Ishikawa (cell line): Measurements from ENCODE around the gene ABL1.

Source experiments
- CEBPB ChIP-seq: IDR thresholded peaks from 2 replicates; pipeline ENCODE4 v1.6.1; 2012
- CREB1 ChIP-seq: IDR thresholded peaks from 2 replicates; pipeline ENCODE4 v1.6.1; 2012; ENCODE audit warnings: low read depth
- EP300 ChIP-seq: IDR thresholded peaks from 2 replicates; pipeline ENCODE4 v1.6.1; 2012; ENCODE audit warnings: borderline replicate concordance
- FOXM1 ChIP-seq: IDR thresholded peaks from 2 replicates; pipeline ENCODE4 v1.6.1; 2012; ENCODE audit warnings: low read depth, borderline replicate concordance
- MAX ChIP-seq: IDR thresholded peaks from 2 replicates; pipeline ENCODE4 v1.6.1; 2012
- NFIC ChIP-seq: IDR thresholded peaks from 2 replicates; pipeline ENCODE4 v1.6.1; 2012
- RAD21 ChIP-seq: IDR thresholded peaks from 2 replicates; pipeline ENCODE4 v1.6.1; 2012; ENCODE audit warnings: low read depth
- TAF1 ChIP-seq: IDR thresholded peaks from 2 replicates; pipeline ENCODE4 v1.6.1; 2012; ENCODE audit warnings: low read depth, mild to moderate bottlenecking
- TCF12 ChIP-seq: IDR thresholded peaks from 2 replicates; pipeline ENCODE4 v1.6.1; 2012; ENCODE audit warnings: low read depth
- TEAD4 ChIP-seq: IDR thresholded peaks from 2 replicates; pipeline ENCODE4 v1.6.1; 2012
- USF1 ChIP-seq: IDR thresholded peaks from 2 replicates; pipeline ENCODE4 v1.6.1; 2012
- YY1 ChIP-seq: IDR thresholded peaks from 2 replicates; pipeline ENCODE4 v1.6.1; 2012; ENCODE audit warnings: low read depth
- ZBTB7A ChIP-seq: IDR thresholded peaks from 2 replicates; pipeline ENCODE4 v1.6.1; 2012; ENCODE audit warnings: low read depth
- TF ChIP-seq, protein P1 (sequence below): IDR thresholded peaks from 2 replicates; pipeline ENCODE4 v1.6.1; 2012; ENCODE audit warnings: low read depth, mild to moderate bottlenecking

The ABL1 gene

DNA sequence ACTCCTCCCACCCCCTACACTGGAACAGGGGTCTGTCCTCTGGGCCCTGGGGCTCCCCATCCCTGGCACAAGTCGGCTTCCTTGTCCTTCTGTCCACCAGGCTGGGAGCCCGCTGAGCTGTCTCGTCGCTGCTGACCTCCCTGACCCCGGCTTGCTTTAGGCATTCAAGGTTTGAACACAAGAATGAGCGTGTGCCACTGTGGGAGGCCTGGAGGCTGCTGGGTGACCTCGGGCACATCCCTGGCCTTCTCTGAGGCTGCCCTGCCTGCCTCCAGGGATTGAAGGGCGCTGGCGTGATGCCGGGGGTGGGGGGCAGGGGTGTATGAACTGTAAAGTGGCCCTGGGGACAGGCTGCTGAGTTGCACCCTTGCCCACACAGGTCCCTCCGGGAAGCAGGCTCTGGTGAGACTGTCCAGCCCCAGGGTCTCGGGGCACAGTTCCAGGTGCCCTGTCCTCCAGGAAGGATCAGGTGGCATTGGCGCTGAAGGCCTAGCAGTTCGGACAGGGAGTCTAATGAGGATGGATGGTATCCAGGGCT, 85.8 kb downstream of the ABL1 start:
- TF ChIP-seq FOXM1 = no peak
- TF ChIP-seq CREB1 = no peak
- no peak for TF ChIP-seq YY1
- no peak for TF ChIP-seq RAD21
- no peak for TF ChIP-seq NFIC
- no peak for TF ChIP-seq TCF12
- no peak for TF ChIP-seq USF1
- no peak for TF ChIP-seq ZBTB7A
- TF ChIP-seq TEAD4 = no peak
- no peak for TF ChIP-seq MAX
- TF ChIP-seq, protein P1, sequence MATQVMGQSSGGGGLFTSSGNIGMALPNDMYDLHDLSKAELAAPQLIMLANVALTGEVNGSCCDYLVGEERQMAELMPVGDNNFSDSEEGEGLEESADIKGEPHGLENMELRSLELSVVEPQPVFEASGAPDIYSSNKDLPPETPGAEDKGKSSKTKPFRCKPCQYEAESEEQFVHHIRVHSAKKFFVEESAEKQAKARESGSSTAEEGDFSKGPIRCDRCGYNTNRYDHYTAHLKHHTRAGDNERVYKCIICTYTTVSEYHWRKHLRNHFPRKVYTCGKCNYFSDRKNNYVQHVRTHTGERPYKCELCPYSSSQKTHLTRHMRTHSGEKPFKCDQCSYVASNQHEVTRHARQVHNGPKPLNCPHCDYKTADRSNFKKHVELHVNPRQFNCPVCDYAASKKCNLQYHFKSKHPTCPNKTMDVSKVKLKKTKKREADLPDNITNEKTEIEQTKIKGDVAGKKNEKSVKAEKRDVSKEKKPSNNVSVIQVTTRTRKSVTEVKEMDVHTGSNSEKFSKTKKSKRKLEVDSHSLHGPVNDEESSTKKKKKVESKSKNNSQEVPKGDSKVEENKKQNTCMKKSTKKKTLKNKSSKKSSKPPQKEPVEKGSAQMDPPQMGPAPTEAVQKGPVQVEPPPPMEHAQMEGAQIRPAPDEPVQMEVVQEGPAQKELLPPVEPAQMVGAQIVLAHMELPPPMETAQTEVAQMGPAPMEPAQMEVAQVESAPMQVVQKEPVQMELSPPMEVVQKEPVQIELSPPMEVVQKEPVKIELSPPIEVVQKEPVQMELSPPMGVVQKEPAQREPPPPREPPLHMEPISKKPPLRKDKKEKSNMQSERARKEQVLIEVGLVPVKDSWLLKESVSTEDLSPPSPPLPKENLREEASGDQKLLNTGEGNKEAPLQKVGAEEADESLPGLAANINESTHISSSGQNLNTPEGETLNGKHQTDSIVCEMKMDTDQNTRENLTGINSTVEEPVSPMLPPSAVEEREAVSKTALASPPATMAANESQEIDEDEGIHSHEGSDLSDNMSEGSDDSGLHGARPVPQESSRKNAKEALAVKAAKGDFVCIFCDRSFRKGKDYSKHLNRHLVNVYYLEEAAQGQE = no peak
- TF ChIP-seq EP300 = no peak
- TF ChIP-seq TAF1 = no peak
- no peak for TF ChIP-seq CEBPB

DNA sequence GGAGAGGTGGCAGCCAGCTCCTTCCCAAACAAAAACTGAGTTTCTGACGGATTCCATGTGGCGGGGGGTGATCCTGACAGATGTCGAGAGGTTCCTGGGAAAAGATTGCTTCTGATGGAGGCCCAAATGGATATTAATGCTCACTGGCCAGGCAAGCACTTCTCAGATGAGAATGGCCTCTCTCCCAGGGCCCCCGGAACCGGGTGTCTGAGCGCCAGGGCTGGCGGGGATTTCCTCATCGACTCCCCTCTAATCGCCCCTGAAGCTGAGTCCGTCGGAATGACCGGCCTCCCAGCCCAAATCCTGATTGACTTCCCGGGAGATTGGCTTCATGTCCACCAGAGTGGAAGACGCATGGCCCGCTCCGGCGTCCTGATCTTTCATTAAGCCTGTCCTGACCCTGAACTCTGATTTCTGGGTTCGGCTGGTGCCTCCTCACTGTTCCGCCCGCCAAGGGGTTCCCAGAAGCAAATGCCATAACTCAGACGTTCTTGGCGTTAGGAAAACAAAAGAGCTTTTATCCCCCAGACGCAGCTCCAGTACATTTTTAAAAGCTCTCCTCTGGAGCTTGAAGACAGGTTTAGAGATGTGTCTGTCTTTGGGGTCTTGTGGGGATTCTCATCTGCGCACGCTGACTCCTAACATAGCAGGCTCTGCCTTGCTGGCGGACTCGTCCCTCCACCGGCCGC, 86.4 kb downstream of the ABL1 start:
- TF ChIP-seq TEAD4 (no peak), NFIC (no peak), CREB1 (no peak), USF1 (no peak), FOXM1 (no peak), RAD21 (no peak), TAF1 (no peak), YY1 (no peak), MAX (no peak), EP300 (no peak), TCF12 (no peak), CEBPB (no peak)
- TF ChIP-seq, protein P1 = no peak

DNA sequence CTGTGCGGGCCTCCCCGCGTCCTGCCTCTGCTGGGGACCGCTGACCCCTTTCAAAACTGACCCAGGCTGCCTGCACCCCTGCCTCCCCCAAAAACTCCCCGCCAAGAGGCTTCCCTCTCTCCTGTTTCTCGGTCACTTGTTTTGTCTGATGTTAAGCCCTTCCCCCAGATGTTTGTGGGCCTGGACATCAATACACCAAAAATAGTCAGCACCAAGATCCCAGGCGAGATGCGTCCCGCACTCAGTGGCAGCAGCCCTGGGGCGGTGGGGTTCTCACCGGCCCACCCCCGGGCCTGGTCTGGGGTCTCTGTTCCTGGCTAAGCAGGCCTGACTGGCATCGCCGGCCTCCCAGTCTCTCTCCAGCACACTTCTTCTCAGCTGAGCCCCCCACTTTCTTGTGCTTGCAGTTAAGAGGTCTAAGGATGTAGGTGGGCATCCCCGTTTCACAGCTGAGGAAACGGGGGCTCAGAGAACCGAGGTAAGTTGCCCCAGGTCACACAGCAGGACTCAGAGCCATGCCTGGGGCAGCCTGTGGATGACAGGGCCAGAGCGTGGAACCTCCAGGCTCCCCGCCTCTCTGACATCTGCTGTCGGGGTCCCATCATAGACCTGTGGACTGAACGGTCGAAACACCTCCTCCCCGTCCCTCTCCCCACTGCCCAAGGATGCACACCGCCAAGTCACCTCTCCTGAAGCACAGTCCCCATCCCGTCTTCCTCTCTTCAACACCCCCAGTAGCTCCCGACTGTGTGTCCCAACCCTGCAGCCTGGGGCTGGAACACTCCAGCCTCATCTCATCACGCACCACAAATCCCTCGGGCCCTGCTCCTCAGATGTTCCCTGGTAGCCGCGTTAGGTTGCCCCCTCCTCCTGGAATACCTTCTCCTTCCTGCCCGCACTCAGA, 87.2 kb downstream of the ABL1 start:
- no peak for TF ChIP-seq NFIC
- TF ChIP-seq EP300 = no peak
- TF ChIP-seq RAD21 = no peak
- no peak for TF ChIP-seq TAF1
- no peak for TF ChIP-seq TEAD4
- TF ChIP-seq CREB1 = no peak
- TF ChIP-seq ZBTB7A = no peak
- no peak for TF ChIP-seq TCF12
- TF ChIP-seq USF1 = no peak

DNA sequence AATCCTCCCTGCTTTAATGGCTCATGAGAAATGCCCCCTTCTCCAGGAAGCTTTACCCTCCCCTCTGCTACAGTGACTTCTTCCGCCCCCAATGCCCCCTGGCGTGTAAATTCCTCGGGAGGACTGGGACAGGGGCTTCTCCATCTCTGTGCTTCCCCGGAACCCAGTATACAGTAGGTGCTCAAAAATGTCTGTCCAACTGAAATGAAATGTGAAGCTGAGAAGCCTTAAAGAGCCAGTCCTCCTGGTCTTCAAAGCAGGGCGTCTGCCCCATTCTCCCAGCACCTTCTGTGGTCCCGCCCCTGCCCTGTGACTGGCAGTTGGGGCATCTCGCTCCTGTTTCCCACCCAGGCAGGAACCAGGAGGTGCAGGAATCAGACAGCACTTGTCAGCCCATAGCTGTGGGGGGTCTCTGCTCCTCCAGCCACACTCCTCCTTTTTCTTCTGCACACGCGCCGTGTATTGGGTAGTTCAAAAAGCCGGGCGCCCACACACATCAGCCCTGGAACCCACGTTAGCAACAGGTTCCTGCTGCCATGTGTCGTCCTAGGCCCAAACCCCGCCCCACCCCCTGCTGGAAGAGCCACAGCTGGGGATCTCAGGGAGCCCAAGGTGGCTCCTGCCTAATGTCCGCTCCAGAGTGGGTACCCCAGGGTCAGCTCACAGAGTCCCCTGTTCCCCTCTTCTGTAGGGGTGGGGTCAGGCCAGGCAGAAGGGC, 88.0 kb downstream of the ABL1 start:
- TF ChIP-seq FOXM1 = no peak
- TF ChIP-seq CREB1 = no peak
- TF ChIP-seq TEAD4 = no peak
- TF ChIP-seq MAX = no peak
- TF ChIP-seq, protein P1 = no peak
- TF ChIP-seq TAF1 = no peak
- TF ChIP-seq USF1 = no peak
- TF ChIP-seq RAD21 = no peak
- TF ChIP-seq ZBTB7A = no peak
- TF ChIP-seq EP300 = no peak
- no peak for TF ChIP-seq NFIC
- no peak for TF ChIP-seq CEBPB
- TF ChIP-seq TCF12 = no peak
- no peak for TF ChIP-seq YY1
